SK-N-SH treated with all-trans-retinoic acid at 6 μM for 48 hours (cell line): ENCODE results near the gene KCNK1.

ENCODE experiments used
- ATAC-seq: fragments of 200-7000 bp; cut with Tn5 transposase; 3 replicates; pipeline ENCODE4 v1.9.1; 2020; ENCODE audit warnings: mild to moderate bottlenecking, moderate library complexity
- ARNTL ChIP-seq: fragments of 450-650 bp; formaldehyde crosslinking; IDR thresholded peaks from 2 replicates; pipeline ENCODE4 v1.5.0; 2020; ENCODE audit warnings: low read depth, mild to moderate bottlenecking, moderate library complexity, borderline replicate concordance
- BACH2 ChIP-seq: fragments of 250-450 bp; sonication (Bioruptor Pico); IDR thresholded peaks from 2 replicates; pipeline ENCODE4 v1.9.0; 2021; ENCODE audit warnings: mild to moderate bottlenecking, borderline replicate concordance
- CREB5 ChIP-seq: fragments of 250-450 bp; sonication (Bioruptor Pico); IDR thresholded peaks from 2 replicates; pipeline ENCODE4 v1.5.1; 2020; ENCODE audit warnings: low read depth, mild to moderate bottlenecking, moderate library complexity
- CSDC2 ChIP-seq: fragments of 250-450 bp; sonication (Bioruptor Pico); IDR thresholded peaks from 2 replicates; pipeline ENCODE4 v1.5.0; 2020; ENCODE audit warnings: mild to moderate bottlenecking, moderate library complexity
- ESRRG ChIP-seq: fragments of 250-450 bp; sonication (Bioruptor Pico); IDR thresholded peaks from 2 replicates; pipeline ENCODE4 v1.6.1; 2021; ENCODE audit warnings: mild to moderate bottlenecking
- ISL1 ChIP-seq: fragments of 250-450 bp; sonication (Bioruptor Pico); IDR thresholded peaks from 2 replicates; pipeline ENCODE4 v2.1.2; 2022; ENCODE audit warnings: mild to moderate bottlenecking, moderate library complexity
- OSR1 ChIP-seq: fragments of 250-450 bp; sonication (Bioruptor Pico); IDR thresholded peaks from 2 replicates; pipeline ENCODE4 v1.8.0; 2022; ENCODE audit warnings: moderate library complexity, mild to moderate bottlenecking, inconsistent platforms
- POU6F1 ChIP-seq: fragments of 250-450 bp; sonication (Bioruptor Pico); IDR thresholded peaks from 2 replicates; pipeline ENCODE4 v1.8.0; 2021; ENCODE audit warnings: low read depth, mild to moderate bottlenecking, moderate library complexity, borderline replicate concordance
- PPARA ChIP-seq: fragments of 250-450 bp; sonication (Bioruptor Pico); IDR thresholded peaks from 2 replicates; pipeline ENCODE4 v1.5.0; 2020; ENCODE audit warnings: mild to moderate bottlenecking, borderline replicate concordance
- RARB ChIP-seq: fragments of 250-450 bp; sonication (Bioruptor Pico); IDR thresholded peaks from 2 replicates; pipeline ENCODE4 v1.8.0; 2021; ENCODE audit warnings: mild to moderate bottlenecking, moderate library complexity
- SNAI2 ChIP-seq: fragments of 250-450 bp; sonication (Bioruptor Pico); IDR thresholded peaks from 2 replicates; pipeline ENCODE4 v1.5.0; 2020; ENCODE audit warnings: mild to moderate bottlenecking, moderate library complexity
- TCF4 ChIP-seq: fragments of 250-450 bp; sonication (Bioruptor Pico); IDR thresholded peaks from 2 replicates; pipeline ENCODE4 v1.8.0; 2021; ENCODE audit warnings: mild to moderate bottlenecking, moderate library complexity, borderline replicate concordance
- TOX ChIP-seq: fragments of 250-450 bp; sonication (Bioruptor Pico); IDR thresholded peaks from 2 replicates; pipeline ENCODE4 v1.8.0; 2021; ENCODE audit warnings: mild to moderate bottlenecking, moderate library complexity, borderline replicate concordance
- ZC3H10 ChIP-seq: fragments of 250-450 bp; sonication (Bioruptor Pico); IDR thresholded peaks from 2 replicates; pipeline ENCODE4 v1.5.1; 2021; ENCODE audit warnings: mild to moderate bottlenecking, moderate library complexity
- ZFP3 ChIP-seq: fragments of 250-450 bp; sonication (Bioruptor Pico); IDR thresholded peaks from 2 replicates; pipeline ENCODE4 v1.5.0; 2020; ENCODE audit warnings: mild to moderate bottlenecking, moderate library complexity
- ZFP30 ChIP-seq: fragments of 450-650 bp; formaldehyde crosslinking; IDR thresholded peaks from 2 replicates; pipeline ENCODE4 v1.5.0; 2022; ENCODE audit warnings: mild to moderate bottlenecking, moderate library complexity
- ZNF565 ChIP-seq: fragments of 450-650 bp; formaldehyde crosslinking; conservative IDR thresholded peaks from 2 replicates; pipeline ENCODE4 v1.5.0; 2020; ENCODE audit warnings: low read depth, mild to moderate bottlenecking, moderate library complexity
- ZNF8 ChIP-seq: fragments of 450-650 bp; formaldehyde crosslinking; IDR thresholded peaks from 2 replicates; pipeline ENCODE4 v1.5.0; 2020; ENCODE audit warnings: mild to moderate bottlenecking, moderate library complexity
- TF ChIP-seq, protein P1 (sequence below): fragments of 250-450 bp; sonication (Bioruptor Pico); IDR thresholded peaks from 2 replicates; pipeline ENCODE4 v1.5.1; 2021; ENCODE audit warnings: mild to moderate bottlenecking, moderate library complexity

The KCNK1 gene

DNA sequence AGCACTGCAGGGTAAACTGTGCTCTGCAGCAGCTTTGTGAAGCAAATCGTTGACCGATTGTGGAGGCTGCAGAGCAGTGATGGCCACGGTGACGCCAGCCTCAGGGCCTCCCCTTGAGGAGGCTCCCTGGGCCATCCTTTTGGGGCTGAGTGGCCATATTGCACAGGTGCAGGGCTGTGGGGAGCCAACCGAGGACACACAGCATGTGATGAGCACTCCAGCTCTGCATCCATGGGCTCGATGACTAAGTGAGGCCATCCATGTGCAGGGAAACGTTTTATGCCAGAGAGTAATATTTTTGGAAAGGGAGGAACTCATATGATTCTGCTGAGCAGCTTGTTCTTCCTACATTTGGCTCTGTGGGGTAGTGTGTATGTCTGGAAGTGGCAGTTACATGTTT, 24.6 kb downstream of the KCNK1 start:
- no peak for TF ChIP-seq CREB5 (CRISPR knock-in tag)

GRCh38 chr1:233639611-233640010, 25.7 kb downstream of the KCNK1 start:
- ATAC-seq, result no peak
- TF ChIP-seq CREB5 (CRISPR knock-in tag), result no peak
- no peak for TF ChIP-seq TOX (CRISPR knock-in tag)
- TF ChIP-seq, all 23 proteins: peak for 0

More for the DNA sequence above, 24.6 kb downstream of the KCNK1 start:
- ATAC-seq, result no peak

- TF ChIP-seq POU6F1 (CRISPR knock-in tag) (no peak), RARB (no peak), ZNF8 (no peak)
- TF ChIP-seq, protein P1, sequence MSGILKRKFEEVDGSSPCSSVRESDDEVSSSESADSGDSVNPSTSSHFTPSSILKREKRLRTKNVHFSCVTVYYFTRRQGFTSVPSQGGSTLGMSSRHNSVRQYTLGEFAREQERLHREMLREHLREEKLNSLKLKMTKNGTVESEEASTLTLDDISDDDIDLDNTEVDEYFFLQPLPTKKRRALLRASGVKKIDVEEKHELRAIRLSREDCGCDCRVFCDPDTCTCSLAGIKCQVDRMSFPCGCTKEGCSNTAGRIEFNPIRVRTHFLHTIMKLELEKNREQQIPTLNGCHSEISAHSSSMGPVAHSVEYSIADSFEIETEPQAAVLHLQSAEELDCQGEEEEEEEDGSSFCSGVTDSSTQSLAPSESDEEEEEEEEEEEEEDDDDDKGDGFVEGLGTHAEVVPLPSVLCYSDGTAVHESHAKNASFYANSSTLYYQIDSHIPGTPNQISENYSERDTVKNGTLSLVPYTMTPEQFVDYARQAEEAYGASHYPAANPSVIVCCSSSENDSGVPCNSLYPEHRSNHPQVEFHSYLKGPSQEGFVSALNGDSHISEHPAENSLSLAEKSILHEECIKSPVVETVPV (CRISPR knock-in tag), result no peak
- ATAC-seq, result no peak
Observed at GRCh38 chr1:233640179-233640578, 26.3 kb downstream of the KCNK1 start.

DNA sequence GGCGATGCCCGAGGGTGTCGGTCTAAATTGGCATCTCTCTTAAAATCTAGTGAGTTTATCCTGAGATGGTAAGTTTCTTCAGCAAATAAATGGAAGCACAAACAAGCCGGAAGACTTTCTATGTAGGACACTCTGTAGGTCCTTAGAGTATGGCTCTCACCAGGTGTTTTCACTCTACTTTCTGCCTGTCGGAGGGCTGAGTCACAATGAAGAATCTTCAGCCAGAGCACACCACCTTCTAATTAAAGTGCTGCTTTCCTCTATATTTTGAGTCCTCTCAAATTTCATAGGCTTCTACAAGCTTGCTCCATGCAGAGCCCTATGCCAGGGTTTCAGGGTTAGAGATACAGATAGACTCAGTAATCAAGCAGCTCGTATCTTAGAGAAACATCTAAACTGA, 27.1 kb downstream of the KCNK1 start:
- TF ChIP-seq ZNF565 (no peak), CREB5 (CRISPR knock-in tag) (no peak), ZFP30 (CRISPR knock-in tag) (no peak), ZFP3 (CRISPR knock-in tag) (no peak), TCF4 (no peak), PPARA (no peak), ARNTL (CRISPR knock-in tag) (no peak), OSR1 (CRISPR knock-in tag) (no peak), ISL1 (CRISPR knock-in tag) (no peak), CSDC2 (CRISPR knock-in tag) (no peak), ESRRG (CRISPR knock-in tag) (no peak), ZC3H10 (CRISPR knock-in tag) (no peak), BACH2 (CRISPR knock-in tag) (no peak), POU6F1 (CRISPR knock-in tag) (no peak), TOX (CRISPR knock-in tag) (no peak), SNAI2 (CRISPR knock-in tag) (no peak), ZNF8 (no peak)
- TF ChIP-seq, protein P1 (CRISPR knock-in tag), result no peak
- 0 out of 3 replicates have a peak, but pooled peaks have one; percentile 22 for ATAC-seq
